Keratinocyte (primary cell): Measurements from ENCODE around the gene C1orf50.

ENCODE experiments used
- CTCF ChIP-seq, 3 experiments: IDR thresholded peaks in 1 of 3; conservative IDR thresholded peaks in 1 of 3; optimal IDR thresholded peaks in 1 of 3; 2 replicates in 2 of 3; 3 replicates in 1 of 3; pipeline versions ENCODE3 to v1.5.1; 2011; ENCODE audit warnings: low read length in 3 of 3, mild to moderate bottlenecking in 3 of 3, moderate library complexity in 2 of 3, control low read depth in 1 of 3, inconsistent platforms in 1 of 3; ENCODE audit not compliant: insufficient read depth in 2 of 3; ENCODE audit errors: extremely low read depth in 1 of 3
- EZH2 ChIP-seq: IDR thresholded peaks from one replicate; pipeline ENCODE4 v1.6.1; 2012; ENCODE audit warnings: inconsistent platforms, mild to moderate bottlenecking, low read length, moderate library complexity

- TF ChIP-seq EZH2 (no peak), CTCF (optimal IDR thresholded peaks at IDR 0.05 in 1 of 3, IDR thresholded peaks at IDR 0.05 in 1 of 3, conservative IDR thresholded peaks at IDR 0.05 in 1 of 3; ENCODE audit: extremely low read depth in 1 of 3, insufficient read depth in 2 of 3, low read length in 3 of 3) (no peak)
Measured at GRCh38 chr1:42786097-42786496, 19.0 kb downstream of the C1orf50 start.
